Loucy (cell line): ENCODE results near the gene SLC46A2.

Experiments used
- H2AFZ ChIP-seq: fragments of 200-600 bp; sonication (generic); 2 replicates; pipeline ENCODE4 v1.6.0; 2016; ENCODE audit warnings: antibody characterized with exemption, mild to moderate bottlenecking, low read length, moderate library complexity
- H3F3A ChIP-seq: fragments of 200-600 bp; 2 replicates; pipeline ENCODE4 v1.6.0; 2016; ENCODE audit warnings: antibody characterized with exemption, low read depth, mild to moderate bottlenecking
- H3K27me3 ChIP-seq: fragments of 200-600 bp; sonication (generic); 2 replicates; pipeline ENCODE4 v1.6.1; 2014; ENCODE audit warnings: low read length, mild to moderate bottlenecking; ENCODE audit not compliant: insufficient read depth, poor library complexity, severe bottlenecking
- H3K36me3 ChIP-seq: fragments of 200-600 bp; sonication (generic); 2 replicates; pipeline ENCODE4 v1.6.1; 2016; ENCODE audit warnings: low read length; ENCODE audit not compliant: insufficient read depth
- H3K4me1 ChIP-seq: fragments of 200-600 bp; sonication (generic); 2 replicates; pipeline ENCODE4 v1.5.1; 2014; ENCODE audit warnings: low read length, mild to moderate bottlenecking; ENCODE audit not compliant: insufficient read depth, poor library complexity, severe bottlenecking
- H3K4me2 ChIP-seq: fragments of 200-600 bp; sonication (generic); 2 replicates; pipeline ENCODE4 v1.6.0; 2014; ENCODE audit warnings: antibody characterized with exemption, low read length, low read depth, mild to moderate bottlenecking; ENCODE audit not compliant: poor library complexity, severe bottlenecking
- H3K4me3 ChIP-seq: fragments of 200-600 bp; sonication (generic); 2 replicates; pipeline ENCODE4 v1.5.1; 2014; ENCODE audit warnings: low read length, mild to moderate bottlenecking, mixed read lengths; ENCODE audit not compliant: poor library complexity, severe bottlenecking
- H3K79me2 ChIP-seq: fragments of 200-600 bp; sonication (generic); 2 replicates; pipeline ENCODE4 v1.6.1; 2014; ENCODE audit warnings: low read length; ENCODE audit not compliant: insufficient read depth
- H3K9ac ChIP-seq: fragments of 200-600 bp; sonication (generic); 2 replicates; pipeline ENCODE4 v1.6.0; 2014; ENCODE audit warnings: mild to moderate bottlenecking, low read depth, low read length, moderate library complexity; ENCODE audit not compliant: poor library complexity, severe bottlenecking
- H3K9me2 ChIP-seq: fragments of 200-600 bp; sonication (generic); replicated peaks from 2 replicates; pipeline ENCODE4 v1.6.1; 2016; ENCODE audit warnings: low read depth, low read length, mixed read lengths
- H3K9me3 ChIP-seq: fragments of 200-600 bp; sonication (generic); 2 replicates; pipeline ENCODE4 v1.6.1; 2014; ENCODE audit warnings: mild to moderate bottlenecking, antibody characterized with exemption, low read length, low read depth; ENCODE audit not compliant: insufficient read depth
- H4K20me1 ChIP-seq: fragments of 200-600 bp; sonication (generic); 2 replicates; pipeline ENCODE4 v1.6.0; 2014; ENCODE audit warnings: antibody characterized with exemption, low read length, mild to moderate bottlenecking; ENCODE audit not compliant: insufficient read depth, poor library complexity, severe bottlenecking
- CTCF ChIP-seq: fragments of 200-600 bp; sonication (generic); conservative IDR thresholded peaks from 2 replicates; pipeline ENCODE4 v1.5.1; 2014; ENCODE audit warnings: mild to moderate bottlenecking, antibody characterized with exemption, low read length
- EZH2phosphoT487 ChIP-seq: fragments of 200-600 bp; IDR thresholded peaks from 2 replicates; pipeline ENCODE4 v1.6.1; 2018; ENCODE audit warnings: antibody characterized with exemption, mild to moderate bottlenecking, moderate library complexity, borderline replicate concordance

SLC46A2 gene

GRCh38 chr9:112860451-112860850 is 30.2 kb downstream of the SLC46A2 start:
- H3K9me3 ChIP-seq, result no peaks in the 10 kb centered on the region
- no peak overlapping the region for H3K4me2 ChIP-seq
- no peaks in the 10 kb centered on the region for H3K36me3 ChIP-seq
- no peak overlapping the region for H2AFZ ChIP-seq
- no peaks in the 10 kb centered on the region for H3K79me2 ChIP-seq
- no peaks in the 10 kb centered on the region for H3F3A ChIP-seq
- no peaks in the 10 kb centered on the region for H3K9me2 ChIP-seq
- TF ChIP-seq EZH2phosphoT487 (no peak), CTCF (no peak)
- H3K9ac ChIP-seq, result no peak overlapping the region
- no peak overlapping the region for H3K4me3 ChIP-seq
- no peaks in the 10 kb centered on the region for H3K4me1 ChIP-seq
- no peaks in the 10 kb centered on the region for H3K27me3 ChIP-seq
- no peaks in the 10 kb centered on the region for H4K20me1 ChIP-seq

- TF ChIP-seq CTCF (no peak), EZH2phosphoT487 (no peak)
- Histone ChIP-seq H3K9ac (no peak overlapping the region), H3K4me2 (no peak overlapping the region), H2AFZ (no peak overlapping the region), H3K9me3 (no peaks in the 10 kb centered on the region), H3K4me3 (no peak overlapping the region), H3K79me2 (no peaks in the 10 kb centered on the region), H3F3A (no peaks in the 10 kb centered on the region), H3K36me3 (no peaks in the 10 kb centered on the region), H3K9me2 (no peaks in the 10 kb centered on the region), H3K4me1 (no peaks in the 10 kb centered on the region), H4K20me1 (no peaks in the 10 kb centered on the region), H3K27me3 (no peaks in the 10 kb centered on the region)
Measured at GRCh38 chr9:112858625-112859147, 32.0 kb downstream of the SLC46A2 start.

GRCh38 chr9:112858005-112858404 is 32.7 kb downstream of the SLC46A2 start:
- Histone ChIP-seq H3K9me2 (no peaks in the 10 kb centered on the region), H3K4me3 (no peak overlapping the region), H3K79me2 (no peaks in the 10 kb centered on the region), H3K9me3 (no peaks in the 10 kb centered on the region), H2AFZ (no peak overlapping the region), H3K4me2 (no peak overlapping the region), H3F3A (no peaks in the 10 kb centered on the region), H3K27me3 (no peaks in the 10 kb centered on the region), H3K36me3 (no peaks in the 10 kb centered on the region), H3K9ac (no peak overlapping the region), H3K4me1 (no peaks in the 10 kb centered on the region), H4K20me1 (no peaks in the 10 kb centered on the region)
- TF ChIP-seq CTCF (no peak), EZH2phosphoT487 (no peak)
